Panc1 (cell line): ENCODE data around the gene UNC50. TPM values are rescaled to one million over a fixed set of nuclear protein-coding genes. Genes with fewer than 3 reads are reported as not detected.

Experiments used
- ATAC-seq: fragments of 200-7000 bp; cut with Tn5 transposase; 2 replicates; pipeline ENCODE4 v1.9.1; 2020; ENCODE audit warnings: mild to moderate bottlenecking, moderate library complexity
- BruUV-seq: library from RNA; stranded (reverse); fragments of 400-500 nt; replicated peaks from 2 replicates; lab custom pipeline; 2021; lab: Mats Ljungman, UMichigan
- CTCF ChIA-PET: fragments of 300-600 bp; sonication (Branson Sonifier 250); formaldehyde crosslinking; loops from one replicate; lab custom pipeline; 2022; ENCODE audit warnings: antibody characterized with exemption; lab: Charles Lee
- POLR2A ChIA-PET: fragments of 300-600 bp; sonication (Branson Sonifier 250); formaldehyde crosslinking; loops from one replicate; lab custom pipeline; 2022; ENCODE audit warnings: antibody characterized with exemption; lab: Charles Lee
- DNase-seq: peaks from one replicate; pipeline ENCODE4 v3.0.0-alpha.2; 2010; ENCODE audit warnings: low read depth, low spot score
- H3K27ac ChIP-seq: 2 replicates; pipeline ENCODE4 v1.5.1; 2011; ENCODE audit warnings: mild to moderate bottlenecking, low read length, inconsistent platforms
- H3K27me3 ChIP-seq: fragments of 200-500 bp; sonication (Bioruptor generic); 2 replicates; pipeline ENCODE4 v1.6.0; 2014; ENCODE audit warnings: low read length, inconsistent platforms; ENCODE audit not compliant: control insufficient read depth, insufficient read depth
- H3K36me3 ChIP-seq: fragments of 200-500 bp; sonication (Bioruptor generic); 2 replicates; pipeline ENCODE4 v1.5.1; 2014; ENCODE audit warnings: inconsistent platforms, mild to moderate bottlenecking, low read length, moderate library complexity; ENCODE audit not compliant: control insufficient read depth, insufficient read depth
- H3K4me1 ChIP-seq: 2 replicates; pipeline ENCODE4 v1.5.1; 2011; ENCODE audit warnings: inconsistent platforms, mild to moderate bottlenecking, low read length, moderate library complexity; ENCODE audit not compliant: control insufficient read depth, insufficient read depth
- H3K4me3 ChIP-seq, 2 experiments: 2 replicates each; pipeline ENCODE4 v1.5.1; 2011 to 2012; ENCODE audit warnings: low read depth in 2 of 2, low read length in 2 of 2, mild to moderate bottlenecking in 2 of 2, inconsistent platforms in 1 of 2, moderate library complexity in 1 of 2
- H3K9me3 ChIP-seq: fragments of 200-500 bp; sonication (Bioruptor generic); 2 replicates; pipeline ENCODE4 v1.5.1; 2014; ENCODE audit warnings: low read depth, mild to moderate bottlenecking, inconsistent platforms, low read length, moderate library complexity; ENCODE audit not compliant: control insufficient read depth, insufficient read depth
- POLR2AphosphoS5 ChIP-seq: IDR thresholded peaks from 2 replicates; pipeline ENCODE4 v1.6.1; 2012; ENCODE audit warnings: mild to moderate bottlenecking, low read depth, low read length, moderate library complexity
- SIN3A ChIP-seq: IDR thresholded peaks from 2 replicates; pipeline ENCODE4 v1.6.1; 2012; ENCODE audit warnings: low read depth, mild to moderate bottlenecking, low read length, moderate library complexity, borderline replicate concordance; ENCODE audit not compliant: insufficient read depth
- TCF7L2 ChIP-seq: IDR thresholded peaks from 2 replicates; pipeline ENCODE4 v1.6.1; 2011; ENCODE audit warnings: mild to moderate bottlenecking, low read depth, low read length, inconsistent platforms
- in situ Hi-C: cut with HindIII; loops from 2 replicates; pipeline ENCODE4 v1.10.0; 2016; ENCODE audit warnings: low sequenced_read_pairs, low pct_unique_long_range_greater_than_20kb
- intact Hi-C: fragments of 100-400 bp; cut with micrococcal nuclease; formaldehyde crosslinking; loops from one replicate; pipeline ENCODE4 v1.10.0; 2022; ENCODE audit not compliant: unreplicated experiment
- total RNA-seq: library from RNA; stranded (reverse); gene quantifications from one replicate; pipeline ENCODE4 v1.2.1, GENCODE V29; 2021; ENCODE audit not compliant: unreplicated experiment
- TF ChIP-seq, protein P1 (sequence below), 2 experiments: IDR thresholded peaks; 2 replicates each; pipeline ENCODE4 v1.6.1; 2011 to 2012; ENCODE audit warnings: low read depth in 2 of 2, control low read depth in 1 of 2, low read length in 1 of 2, mild to moderate bottlenecking in 1 of 2, moderate library complexity in 1 of 2; ENCODE audit not compliant: insufficient read depth in 1 of 2
- TF ChIP-seq, protein P2 (sequence below): fragments of 450-650 bp; IDR thresholded peaks from 2 replicates; pipeline ENCODE4 v1.5.1; 2017; ENCODE audit warnings: mild to moderate bottlenecking

Gene UNC50
- total RNA-seq, 1 experiment from 2014 or later, result 43.6 TPM

DNA sequence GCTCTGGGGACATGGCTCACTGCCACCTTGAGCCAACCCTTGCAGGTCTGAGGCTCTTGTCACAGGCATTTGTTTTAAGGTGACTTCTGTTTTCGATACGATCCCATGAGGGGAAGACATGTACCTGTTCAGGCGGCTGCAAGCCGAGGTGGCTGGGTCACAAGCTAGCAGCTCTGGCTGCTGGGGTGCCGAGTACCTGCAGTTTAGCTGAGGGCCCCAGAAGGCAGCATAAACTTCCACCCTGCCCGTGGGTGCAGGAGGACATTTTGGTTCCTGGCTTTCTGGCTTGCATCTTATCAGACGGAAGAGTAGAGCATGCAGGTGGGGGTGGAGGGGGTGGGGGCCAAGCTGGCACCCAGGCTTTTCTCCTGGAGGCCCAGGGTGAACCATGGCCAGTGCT lies 28.5 kb upstream of the UNC50 start:
- in situ Hi-C loops (no loop called here), intact Hi-C loops (no loop called here)
- H3K27me3 ChIP-seq, result no peaks in the 10 kb centered on the region
- no peaks in the 10 kb centered on the region for H3K4me1 ChIP-seq
- H3K36me3 ChIP-seq, result no peaks in the 10 kb centered on the region
- ChIA-PET CTCF (no interaction called here), POLR2A (no interaction called here)
- TF ChIP-seq, protein P1, sequence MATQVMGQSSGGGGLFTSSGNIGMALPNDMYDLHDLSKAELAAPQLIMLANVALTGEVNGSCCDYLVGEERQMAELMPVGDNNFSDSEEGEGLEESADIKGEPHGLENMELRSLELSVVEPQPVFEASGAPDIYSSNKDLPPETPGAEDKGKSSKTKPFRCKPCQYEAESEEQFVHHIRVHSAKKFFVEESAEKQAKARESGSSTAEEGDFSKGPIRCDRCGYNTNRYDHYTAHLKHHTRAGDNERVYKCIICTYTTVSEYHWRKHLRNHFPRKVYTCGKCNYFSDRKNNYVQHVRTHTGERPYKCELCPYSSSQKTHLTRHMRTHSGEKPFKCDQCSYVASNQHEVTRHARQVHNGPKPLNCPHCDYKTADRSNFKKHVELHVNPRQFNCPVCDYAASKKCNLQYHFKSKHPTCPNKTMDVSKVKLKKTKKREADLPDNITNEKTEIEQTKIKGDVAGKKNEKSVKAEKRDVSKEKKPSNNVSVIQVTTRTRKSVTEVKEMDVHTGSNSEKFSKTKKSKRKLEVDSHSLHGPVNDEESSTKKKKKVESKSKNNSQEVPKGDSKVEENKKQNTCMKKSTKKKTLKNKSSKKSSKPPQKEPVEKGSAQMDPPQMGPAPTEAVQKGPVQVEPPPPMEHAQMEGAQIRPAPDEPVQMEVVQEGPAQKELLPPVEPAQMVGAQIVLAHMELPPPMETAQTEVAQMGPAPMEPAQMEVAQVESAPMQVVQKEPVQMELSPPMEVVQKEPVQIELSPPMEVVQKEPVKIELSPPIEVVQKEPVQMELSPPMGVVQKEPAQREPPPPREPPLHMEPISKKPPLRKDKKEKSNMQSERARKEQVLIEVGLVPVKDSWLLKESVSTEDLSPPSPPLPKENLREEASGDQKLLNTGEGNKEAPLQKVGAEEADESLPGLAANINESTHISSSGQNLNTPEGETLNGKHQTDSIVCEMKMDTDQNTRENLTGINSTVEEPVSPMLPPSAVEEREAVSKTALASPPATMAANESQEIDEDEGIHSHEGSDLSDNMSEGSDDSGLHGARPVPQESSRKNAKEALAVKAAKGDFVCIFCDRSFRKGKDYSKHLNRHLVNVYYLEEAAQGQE (IDR thresholded peaks at IDR 0.05; ENCODE audit: insufficient read depth in 1 of 2, low read depth in 2 of 2, low read length in 1 of 2), result no peak
- TF ChIP-seq SIN3A (no peak), TCF7L2 (no peak), POLR2AphosphoS5 (no peak)
- TF ChIP-seq, protein P2, sequence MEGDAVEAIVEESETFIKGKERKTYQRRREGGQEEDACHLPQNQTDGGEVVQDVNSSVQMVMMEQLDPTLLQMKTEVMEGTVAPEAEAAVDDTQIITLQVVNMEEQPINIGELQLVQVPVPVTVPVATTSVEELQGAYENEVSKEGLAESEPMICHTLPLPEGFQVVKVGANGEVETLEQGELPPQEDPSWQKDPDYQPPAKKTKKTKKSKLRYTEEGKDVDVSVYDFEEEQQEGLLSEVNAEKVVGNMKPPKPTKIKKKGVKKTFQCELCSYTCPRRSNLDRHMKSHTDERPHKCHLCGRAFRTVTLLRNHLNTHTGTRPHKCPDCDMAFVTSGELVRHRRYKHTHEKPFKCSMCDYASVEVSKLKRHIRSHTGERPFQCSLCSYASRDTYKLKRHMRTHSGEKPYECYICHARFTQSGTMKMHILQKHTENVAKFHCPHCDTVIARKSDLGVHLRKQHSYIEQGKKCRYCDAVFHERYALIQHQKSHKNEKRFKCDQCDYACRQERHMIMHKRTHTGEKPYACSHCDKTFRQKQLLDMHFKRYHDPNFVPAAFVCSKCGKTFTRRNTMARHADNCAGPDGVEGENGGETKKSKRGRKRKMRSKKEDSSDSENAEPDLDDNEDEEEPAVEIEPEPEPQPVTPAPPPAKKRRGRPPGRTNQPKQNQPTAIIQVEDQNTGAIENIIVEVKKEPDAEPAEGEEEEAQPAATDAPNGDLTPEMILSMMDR, result no peak
- H3K27ac ChIP-seq, result no peak overlapping the region
- DNase-seq, result no peak
- ATAC-seq, result no peak
- no peak overlapping the region for H3K4me3 ChIP-seq
- BruUV-seq, result no TSS peak
- no peaks in the 10 kb centered on the region for H3K9me3 ChIP-seq

DNA sequence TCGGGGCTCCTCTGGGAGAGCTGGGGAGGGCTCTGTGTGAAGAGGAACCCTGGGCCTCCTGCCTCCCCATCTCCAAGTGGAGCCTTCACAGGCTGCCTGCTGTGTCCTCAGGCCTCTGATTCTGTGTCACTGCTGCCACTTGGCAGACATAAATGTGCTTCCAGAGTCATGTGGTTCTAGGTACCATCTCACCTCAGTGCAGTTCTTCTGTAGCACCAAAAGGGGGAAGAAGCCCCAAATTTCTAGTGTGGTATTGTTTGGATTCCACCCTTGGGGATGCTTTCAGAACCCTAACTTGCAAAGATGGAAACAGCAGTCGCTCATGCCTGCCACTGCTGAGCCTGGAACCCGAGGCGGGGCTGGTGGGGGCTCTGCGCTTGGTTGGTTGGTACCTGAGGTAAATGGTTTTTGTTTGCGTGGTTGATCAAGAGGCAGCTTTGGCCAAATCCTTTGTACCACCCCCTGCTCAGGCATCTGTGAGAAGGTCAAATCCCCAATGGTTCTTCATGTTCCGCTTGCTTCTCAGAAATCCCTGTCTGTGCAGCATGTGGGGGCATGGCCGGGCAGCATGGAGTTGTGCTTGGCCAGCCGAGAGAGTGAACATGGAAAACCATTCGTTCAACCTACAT lies 27.6 kb upstream of the UNC50 start:
- in situ Hi-C loops, result no loop called here
- BruUV-seq, result no TSS peak
- ATAC-seq, result no peak

More for the DNA sequence above, 27.6 kb upstream of the UNC50 start:
- H3K4me3 ChIP-seq, result no peak overlapping the region
- no peaks in the 10 kb centered on the region for H3K4me1 ChIP-seq
- no peaks in the 10 kb centered on the region for H3K27me3 ChIP-seq
- H3K27ac ChIP-seq, result no peak overlapping the region
- intact Hi-C loops, result no loop called here
- DNase-seq, result no peak
- ChIA-PET POLR2A (no interaction called here), CTCF (no interaction called here)
- H3K9me3 ChIP-seq, result no peaks in the 10 kb centered on the region
- TF ChIP-seq POLR2AphosphoS5, result no peak
- no peak for TF ChIP-seq SIN3A
- TF ChIP-seq, protein P2, result no peak
- TF ChIP-seq TCF7L2, result no peak
- TF ChIP-seq, protein P1 (IDR thresholded peaks at IDR 0.05; ENCODE audit: insufficient read depth in 1 of 2, low read depth in 2 of 2, low read length in 1 of 2), result no peak
- no peaks in the 10 kb centered on the region for H3K36me3 ChIP-seq
